ENCODE results near the gene SLC10A2.

SLC10A2 gene

DNA sequence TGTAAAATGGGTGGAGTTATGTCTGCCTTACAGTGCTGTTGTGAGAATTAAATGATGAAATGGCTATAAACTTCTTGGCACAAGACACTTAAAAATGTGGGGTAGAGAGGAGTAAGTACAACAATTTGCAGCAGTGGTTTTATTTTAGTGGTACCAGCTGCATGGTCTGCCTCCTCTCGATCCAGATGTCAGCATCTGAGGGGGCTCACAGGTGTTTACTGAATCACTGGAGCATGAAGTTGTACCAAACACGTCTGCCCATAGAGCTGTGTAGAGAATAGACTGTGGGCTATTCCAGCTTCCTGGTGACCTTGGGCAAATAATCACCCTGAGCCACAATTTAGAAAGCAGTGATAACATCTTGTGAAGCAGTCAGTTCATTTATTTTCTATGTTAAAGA is 11.1 kb downstream of the SLC10A2 start:
- no peak overlapping the region for H3K27ac ChIP-seq (ENCODE audit: insufficient read depth in 1 of 2, low read depth in 1 of 2, low read length in 2 of 2, poor library complexity in 1 of 2, severe bottlenecking in 2 of 2)
- H3K36me3 ChIP-seq (ENCODE audit: control insufficient read depth in 4 of 4, insufficient read depth in 4 of 4, low read length in 3 of 4), result no peaks in the 10 kb centered on the region
- H3K4me3 ChIP-seq (ENCODE audit: control insufficient read depth in 1 of 7, extremely low read depth in 1 of 7, insufficient read depth in 4 of 7, low read depth in 2 of 7, low read length in 6 of 7), result no peak overlapping the region
- DNase-seq, result no peak
- WGBS (ENCODE audit: insufficient coverage), result 90% methylated on average over 2 of the region's 2 CpGs
- POLR2A ChIA-PET, result no interaction called here
- H3K9me3 ChIP-seq (ENCODE audit: control extremely low read depth in 1 of 5, control insufficient read depth in 4 of 5, insufficient read depth in 2 of 5, low read depth in 1 of 5, low read length in 4 of 5), result peaks cover 0 to 35% (median 13%) of the 10 kb centered on the region in 5 experiments
- H3K27me3 ChIP-seq (replicated peaks in 2 of 5; ENCODE audit: control insufficient read depth in 4 of 5, insufficient read depth in 5 of 5, low read length in 4 of 5), result no peaks in the 10 kb centered on the region
- CTCF ChIA-PET, result no interaction called here
- no peaks in the 10 kb centered on the region for H3K4me1 ChIP-seq (ENCODE audit: control extremely low read depth in 1 of 4, control insufficient read depth in 4 of 4, insufficient read depth in 4 of 4, low read length in 3 of 4)

DNA sequence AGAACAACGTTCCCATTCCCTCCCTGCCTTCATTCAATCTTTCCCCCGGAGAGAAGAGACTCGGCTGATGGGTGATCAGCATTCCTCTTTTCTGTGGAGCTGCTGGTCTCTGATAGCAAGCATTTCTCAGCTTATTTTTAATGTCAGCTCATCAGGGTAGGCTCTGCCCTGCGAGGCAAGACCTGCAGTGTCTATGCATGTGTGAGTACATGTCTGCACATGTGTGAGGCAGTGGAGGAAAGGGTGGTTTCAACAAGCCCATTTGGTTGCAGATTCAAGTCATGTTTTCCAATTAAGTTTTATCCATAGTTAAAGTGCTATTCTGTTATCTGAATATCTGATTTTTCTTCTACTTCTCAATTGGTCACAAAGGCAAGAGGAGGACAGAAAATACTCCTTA is 19.5 kb downstream of the SLC10A2 start:
- no peak overlapping the region for H3K27ac ChIP-seq (ENCODE audit: insufficient read depth in 1 of 2, low read depth in 1 of 2, low read length in 2 of 2, poor library complexity in 1 of 2, severe bottlenecking in 2 of 2)
- no peaks in the 10 kb centered on the region for H3K27me3 ChIP-seq (replicated peaks in 2 of 5; ENCODE audit: control insufficient read depth in 4 of 5, insufficient read depth in 5 of 5, low read length in 4 of 5)
- H3K36me3 ChIP-seq (ENCODE audit: control insufficient read depth in 4 of 4, insufficient read depth in 4 of 4, low read length in 3 of 4), result no peaks in the 10 kb centered on the region
- H3K4me3 ChIP-seq (ENCODE audit: control insufficient read depth in 1 of 7, extremely low read depth in 1 of 7, insufficient read depth in 4 of 7, low read depth in 2 of 7, low read length in 6 of 7), result no peak overlapping the region
- WGBS (ENCODE audit: insufficient coverage), result 83% methylated on average over 1 of the region's 4 CpGs
- H3K9me3 ChIP-seq (ENCODE audit: control extremely low read depth in 1 of 5, control insufficient read depth in 4 of 5, insufficient read depth in 2 of 5, low read depth in 1 of 5, low read length in 4 of 5), result no peaks in the 10 kb centered on the region
- POLR2A ChIA-PET, result no interaction called here
- DNase-seq, result no peak
- CTCF ChIA-PET, result no interaction called here
- H3K4me1 ChIP-seq (ENCODE audit: control extremely low read depth in 1 of 4, control insufficient read depth in 4 of 4, insufficient read depth in 4 of 4, low read length in 3 of 4), result no peaks in the 10 kb centered on the region

DNA sequence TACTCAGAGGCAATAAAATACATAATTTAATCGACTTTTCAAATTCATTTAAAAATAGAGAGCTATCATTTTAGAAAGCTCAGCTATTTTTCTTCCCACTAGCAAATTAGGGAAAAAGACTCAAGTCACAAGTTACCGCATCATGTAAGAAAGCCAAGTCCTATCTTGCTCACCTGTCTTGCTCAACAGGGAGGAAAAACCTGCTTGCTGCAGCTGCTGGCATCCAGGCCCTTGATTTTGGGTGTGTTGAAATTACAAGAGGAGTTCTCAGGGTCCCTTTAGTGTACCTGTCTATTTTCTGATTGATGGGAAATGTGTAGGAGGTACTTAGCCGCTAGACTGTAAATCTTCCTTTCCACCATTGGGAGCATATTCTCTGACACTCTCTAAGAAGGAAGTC is 22.2 kb downstream of the SLC10A2 start:
- H3K4me1 ChIP-seq (ENCODE audit: control extremely low read depth in 1 of 4, control insufficient read depth in 4 of 4, insufficient read depth in 4 of 4, low read length in 3 of 4), result no peaks in the 10 kb centered on the region
- no CpG with 5 or more reads among the region's 3 CpGs for WGBS (ENCODE audit: insufficient coverage)
- ChIA-PET CTCF (no interaction called here), POLR2A (interaction anchor here (0.6 kb wide), 1 partner anchor 34 kb away, joined by 3 read pairs; no protein-coding TSS in a partner anchor)
- no peak overlapping the region for H3K4me3 ChIP-seq (ENCODE audit: control insufficient read depth in 1 of 7, extremely low read depth in 1 of 7, insufficient read depth in 4 of 7, low read depth in 2 of 7, low read length in 6 of 7)
- no peaks in the 10 kb centered on the region for H3K27me3 ChIP-seq (replicated peaks in 2 of 5; ENCODE audit: control insufficient read depth in 4 of 5, insufficient read depth in 5 of 5, low read length in 4 of 5)
- no peaks in the 10 kb centered on the region for H3K9me3 ChIP-seq (ENCODE audit: control extremely low read depth in 1 of 5, control insufficient read depth in 4 of 5, insufficient read depth in 2 of 5, low read depth in 1 of 5, low read length in 4 of 5)
- no peak for DNase-seq
- no peaks in the 10 kb centered on the region for H3K36me3 ChIP-seq (ENCODE audit: control insufficient read depth in 4 of 4, insufficient read depth in 4 of 4, low read length in 3 of 4)
- H3K27ac ChIP-seq (ENCODE audit: insufficient read depth in 1 of 2, low read depth in 1 of 2, low read length in 2 of 2, poor library complexity in 1 of 2, severe bottlenecking in 2 of 2), result no peak overlapping the region

GRCh38 chr13:103040006-103040405 is 26.2 kb downstream of the SLC10A2 start:
- Histone ChIP-seq H3K9me3 (ENCODE audit: control extremely low read depth in 1 of 5, control insufficient read depth in 4 of 5, insufficient read depth in 2 of 5, low read depth in 1 of 5, low read length in 4 of 5) (no peaks in the 10 kb centered on the region), H3K36me3 (ENCODE audit: control insufficient read depth in 4 of 4, insufficient read depth in 4 of 4, low read length in 3 of 4) (no peaks in the 10 kb centered on the region), H3K27me3 (replicated peaks in 2 of 5; ENCODE audit: control insufficient read depth in 4 of 5, insufficient read depth in 5 of 5, low read length in 4 of 5) (no peaks in the 10 kb centered on the region), H3K4me1 (ENCODE audit: control extremely low read depth in 1 of 4, control insufficient read depth in 4 of 4, insufficient read depth in 4 of 4, low read length in 3 of 4) (no peaks in the 10 kb centered on the region), H3K27ac (ENCODE audit: insufficient read depth in 1 of 2, low read depth in 1 of 2, low read length in 2 of 2, poor library complexity in 1 of 2, severe bottlenecking in 2 of 2) (no peak overlapping the region), H3K4me3 (ENCODE audit: control insufficient read depth in 1 of 7, extremely low read depth in 1 of 7, insufficient read depth in 4 of 7, low read depth in 2 of 7, low read length in 6 of 7) (no peak overlapping the region)
- WGBS (ENCODE audit: insufficient coverage), result no CpG with 5 or more reads among the region's 1 CpG
- CTCF ChIA-PET, result interaction anchor here (0.6 kb wide), 1 partner anchor 18 kb away, joined by 4 read pairs; no protein-coding TSS in a partner anchor
- POLR2A ChIA-PET, result no interaction called here
- DNase-seq, result no peak

GRCh38 chr13:103039183-103039582 is 27.0 kb downstream of the SLC10A2 start:
- WGBS (ENCODE audit: insufficient coverage), result no CpG with 5 or more reads among the region's 2 CpGs
- Histone ChIP-seq H3K27ac (ENCODE audit: insufficient read depth in 1 of 2, low read depth in 1 of 2, low read length in 2 of 2, poor library complexity in 1 of 2, severe bottlenecking in 2 of 2) (no peak overlapping the region), H3K36me3 (ENCODE audit: control insufficient read depth in 4 of 4, insufficient read depth in 4 of 4, low read length in 3 of 4) (no peaks in the 10 kb centered on the region), H3K4me1 (ENCODE audit: control extremely low read depth in 1 of 4, control insufficient read depth in 4 of 4, insufficient read depth in 4 of 4, low read length in 3 of 4) (no peaks in the 10 kb centered on the region), H3K9me3 (ENCODE audit: control extremely low read depth in 1 of 5, control insufficient read depth in 4 of 5, insufficient read depth in 2 of 5, low read depth in 1 of 5, low read length in 4 of 5) (no peaks in the 10 kb centered on the region), H3K4me3 (ENCODE audit: control insufficient read depth in 1 of 7, extremely low read depth in 1 of 7, insufficient read depth in 4 of 7, low read depth in 2 of 7, low read length in 6 of 7) (no peak overlapping the region), H3K27me3 (replicated peaks in 2 of 5; ENCODE audit: control insufficient read depth in 4 of 5, insufficient read depth in 5 of 5, low read length in 4 of 5) (no peaks in the 10 kb centered on the region)
- ChIA-PET CTCF (no interaction called here), POLR2A (no interaction called here)
- no peak for DNase-seq

DNA sequence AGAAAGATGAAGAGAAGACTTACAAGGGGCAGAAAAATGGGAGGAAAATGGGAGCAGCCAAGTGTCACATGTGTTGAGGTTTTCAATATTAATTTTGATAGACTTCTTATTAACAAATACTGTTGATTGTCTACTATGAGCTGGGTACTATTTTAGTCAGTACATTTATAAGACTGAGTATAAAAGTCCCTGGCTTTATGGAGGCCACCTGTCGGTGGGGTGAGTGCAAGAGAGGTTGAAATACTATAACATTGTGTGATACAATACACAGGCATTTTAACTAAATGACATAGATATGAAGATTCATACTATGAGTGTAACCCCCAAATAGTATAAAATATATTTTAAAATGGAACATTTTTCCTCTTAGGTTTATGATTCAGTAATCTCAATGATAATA is 29.9 kb downstream of the SLC10A2 start:
- no peaks in the 10 kb centered on the region for H3K9me3 ChIP-seq (ENCODE audit: control extremely low read depth in 1 of 5, control insufficient read depth in 4 of 5, insufficient read depth in 2 of 5, low read depth in 1 of 5, low read length in 4 of 5)
- WGBS (ENCODE audit: insufficient coverage), result no CpG with 5 or more reads among the region's 1 CpG
- CTCF ChIA-PET, result no interaction called here
- peaks cover 0 to 3% (median 0%) of the 10 kb centered on the region in 4 experiments for H3K4me1 ChIP-seq (ENCODE audit: control extremely low read depth in 1 of 4, control insufficient read depth in 4 of 4, insufficient read depth in 4 of 4, low read length in 3 of 4)
- H3K36me3 ChIP-seq (ENCODE audit: control insufficient read depth in 4 of 4, insufficient read depth in 4 of 4, low read length in 3 of 4), result no peaks in the 10 kb centered on the region
- DNase-seq, result no peak
- POLR2A ChIA-PET, result no interaction called here
- H3K27me3 ChIP-seq (replicated peaks in 2 of 5; ENCODE audit: control insufficient read depth in 4 of 5, insufficient read depth in 5 of 5, low read length in 4 of 5), result no peaks in the 10 kb centered on the region
- no peak overlapping the region for H3K4me3 ChIP-seq (ENCODE audit: control insufficient read depth in 1 of 7, extremely low read depth in 1 of 7, insufficient read depth in 4 of 7, low read depth in 2 of 7, low read length in 6 of 7)
- H3K27ac ChIP-seq (ENCODE audit: insufficient read depth in 1 of 2, low read depth in 1 of 2, low read length in 2 of 2, poor library complexity in 1 of 2, severe bottlenecking in 2 of 2), result no peak overlapping the region

DNA sequence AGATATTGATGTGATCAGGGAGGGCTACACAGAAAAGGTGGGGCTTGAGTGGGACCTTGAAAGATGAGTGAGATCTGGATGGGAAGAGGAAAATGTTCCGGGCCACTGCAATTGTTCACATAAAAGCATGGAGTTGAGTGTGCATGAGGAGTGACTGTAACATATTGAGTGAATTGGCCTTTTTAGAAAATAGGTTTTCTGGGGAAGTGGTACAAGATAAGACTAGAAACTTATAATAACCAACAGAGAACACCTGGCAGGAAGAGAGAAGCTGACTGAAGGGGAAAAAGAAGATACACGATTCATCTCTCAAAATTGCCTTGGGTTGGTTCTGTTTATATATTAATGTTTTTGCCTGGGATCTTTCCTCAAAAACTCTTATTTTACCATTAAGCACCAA is 32.2 kb downstream of the SLC10A2 start:
- Histone ChIP-seq H3K27me3 (replicated peaks in 2 of 5; ENCODE audit: control insufficient read depth in 4 of 5, insufficient read depth in 5 of 5, low read length in 4 of 5) (no peaks in the 10 kb centered on the region), H3K4me3 (ENCODE audit: control insufficient read depth in 1 of 7, extremely low read depth in 1 of 7, insufficient read depth in 4 of 7, low read depth in 2 of 7, low read length in 6 of 7) (no peak overlapping the region), H3K36me3 (ENCODE audit: control insufficient read depth in 4 of 4, insufficient read depth in 4 of 4, low read length in 3 of 4) (no peaks in the 10 kb centered on the region), H3K4me1 (ENCODE audit: control extremely low read depth in 1 of 4, control insufficient read depth in 4 of 4, insufficient read depth in 4 of 4, low read length in 3 of 4) (peaks cover 0 to 3% (median 0%) of the 10 kb centered on the region in 4 experiments), H3K27ac (ENCODE audit: insufficient read depth in 1 of 2, low read depth in 1 of 2, low read length in 2 of 2, poor library complexity in 1 of 2, severe bottlenecking in 2 of 2) (no peak overlapping the region), H3K9me3 (ENCODE audit: control extremely low read depth in 1 of 5, control insufficient read depth in 4 of 5, insufficient read depth in 2 of 5, low read depth in 1 of 5, low read length in 4 of 5) (no peaks in the 10 kb centered on the region)
- ChIA-PET CTCF (no interaction called here), POLR2A (no interaction called here)
- WGBS (ENCODE audit: insufficient coverage), result no CpG with 5 or more reads among the region's 2 CpGs
- peak in 1 of 3 donors; percentile 12 for DNase-seq

Data from common myeloid progenitor, CD34-positive (primary cell).